GOT3 (cell line): ENCODE measurements around the gene SPACA9.

Source experiments
- DNase-seq: peaks from one replicate; lab custom pipeline; 2025; ENCODE audit warnings: mixed read lengths; lab: John Stamatoyannopoulos, UW

SPACA9 gene

GRCh38 chr9:132894346-132894745 lies 15.6 kb downstream of the SPACA9 start:
- DNase-seq: no peak

DNA sequence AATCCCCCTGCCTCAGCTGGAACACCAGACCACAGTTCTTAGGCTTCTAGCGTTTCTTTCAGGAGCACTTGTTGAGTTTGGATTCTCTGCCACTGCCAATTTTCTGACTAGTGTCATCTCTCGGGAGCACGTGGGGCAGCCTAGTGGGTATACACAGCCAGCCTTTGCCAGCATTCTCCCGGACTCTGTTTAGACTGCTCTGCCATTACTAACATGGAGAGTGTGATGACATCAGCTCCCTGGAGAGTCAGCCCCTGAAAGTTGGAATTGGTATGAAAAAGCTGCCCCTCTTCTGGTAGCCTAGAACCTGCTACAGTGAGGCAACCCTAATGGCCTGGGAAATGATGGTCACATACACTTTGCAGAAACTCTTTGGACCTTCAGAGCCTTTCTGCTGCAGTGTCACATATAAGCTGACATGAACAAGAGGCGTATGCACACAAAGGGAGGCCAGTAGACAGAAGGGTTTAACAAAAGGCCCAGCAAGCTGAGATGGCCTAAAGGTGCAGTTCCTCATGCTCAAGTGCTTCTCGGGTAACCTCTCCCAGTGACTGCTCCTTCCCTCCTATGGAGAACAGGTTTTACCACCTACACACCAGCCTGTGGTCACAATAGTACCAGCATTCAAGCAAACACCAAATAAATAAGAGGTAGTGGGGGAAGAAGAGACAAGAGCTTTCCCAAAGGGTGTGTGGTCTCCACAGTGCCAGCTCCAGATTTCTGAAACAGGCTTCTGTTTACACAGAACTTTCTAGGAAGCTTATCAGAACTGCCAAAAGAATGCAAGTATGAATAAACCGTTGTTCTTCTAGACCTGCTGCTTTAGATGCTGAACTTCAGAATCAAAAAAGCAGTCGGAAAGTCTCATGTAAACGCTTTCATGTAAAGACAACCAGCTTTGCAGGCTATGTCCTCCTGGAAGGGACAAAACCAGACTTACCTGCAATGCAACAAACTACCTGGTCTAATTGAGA lies 16.5 kb downstream of the SPACA9 start:
- no peak for DNase-seq

- DNase-seq: no peak
These were observed 17.6 kb downstream of the SPACA9 start for GRCh38 chr9:132896264-132896663.

GRCh38 chr9:132896906-132897305 lies 18.2 kb downstream of the SPACA9 start:
- DNase-seq: no peak

DNA sequence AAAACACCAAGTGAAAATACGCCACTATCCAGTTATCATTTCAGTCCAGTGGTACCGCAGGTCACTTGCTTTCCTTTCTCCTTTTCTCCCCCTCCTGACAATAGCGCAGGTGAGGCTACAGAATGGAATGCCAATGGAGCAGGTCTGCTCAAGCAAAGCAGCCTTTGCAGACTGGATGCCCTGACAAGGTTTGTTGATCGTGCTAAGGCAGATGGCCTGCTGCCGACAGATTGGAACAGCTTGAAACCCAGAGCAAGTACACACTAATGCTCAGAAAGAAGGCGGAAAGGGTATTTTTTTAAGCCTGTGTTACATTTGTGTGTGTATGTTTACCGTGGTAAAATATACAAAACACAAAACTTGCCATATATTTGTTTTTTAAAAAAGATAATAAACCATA lies 19.4 kb downstream of the SPACA9 start:
- no peak for DNase-seq

- peak; percentile 20 for DNase-seq
These were observed 23.4 kb downstream of the SPACA9 start for GRCh38 chr9:132901858-132902831.

DNA sequence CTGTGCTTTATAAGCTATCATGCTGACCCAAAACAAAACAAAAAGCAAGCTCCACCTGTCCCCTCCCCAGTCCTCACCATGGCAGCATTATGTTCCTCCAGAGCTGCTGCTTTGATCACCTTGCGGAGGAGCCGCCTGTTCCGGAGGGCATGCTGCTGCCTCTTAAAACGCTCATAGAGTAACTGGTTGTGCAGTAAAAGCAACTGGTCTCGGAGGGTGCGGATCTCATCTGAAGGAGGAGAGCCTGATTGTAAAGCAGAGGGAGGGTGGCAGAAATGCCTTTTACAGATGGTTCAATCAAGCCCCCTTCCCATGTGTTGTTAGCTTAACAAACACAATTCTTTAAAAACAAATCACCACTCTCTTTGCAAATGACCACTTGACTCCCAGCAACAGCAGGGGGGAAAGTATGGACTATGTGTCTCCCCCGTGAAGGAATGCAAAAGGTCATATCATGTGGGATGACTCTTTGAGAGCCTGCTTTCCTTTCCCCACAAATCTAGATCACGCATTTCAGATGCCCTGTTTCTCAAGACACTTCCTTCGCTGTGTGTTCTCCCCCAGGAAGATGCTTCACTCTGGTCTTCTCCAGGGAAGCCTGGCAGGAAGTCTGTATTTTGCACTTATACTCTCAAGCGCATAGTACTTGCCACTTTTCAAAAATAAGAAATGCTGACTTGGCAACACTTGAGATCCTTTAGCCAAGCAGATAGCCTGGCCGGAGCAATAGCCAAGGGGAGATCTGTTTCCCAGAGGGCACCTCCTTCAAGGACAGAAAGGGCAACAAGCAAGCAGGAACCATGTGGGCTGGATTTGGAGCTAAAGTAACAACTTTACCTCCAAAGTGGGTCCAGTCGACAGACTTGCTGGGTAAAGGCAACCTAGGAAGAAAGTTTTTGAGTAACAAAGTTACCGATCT lies 25.1 kb downstream of the SPACA9 start:
- DNase-seq: no peak

DNA sequence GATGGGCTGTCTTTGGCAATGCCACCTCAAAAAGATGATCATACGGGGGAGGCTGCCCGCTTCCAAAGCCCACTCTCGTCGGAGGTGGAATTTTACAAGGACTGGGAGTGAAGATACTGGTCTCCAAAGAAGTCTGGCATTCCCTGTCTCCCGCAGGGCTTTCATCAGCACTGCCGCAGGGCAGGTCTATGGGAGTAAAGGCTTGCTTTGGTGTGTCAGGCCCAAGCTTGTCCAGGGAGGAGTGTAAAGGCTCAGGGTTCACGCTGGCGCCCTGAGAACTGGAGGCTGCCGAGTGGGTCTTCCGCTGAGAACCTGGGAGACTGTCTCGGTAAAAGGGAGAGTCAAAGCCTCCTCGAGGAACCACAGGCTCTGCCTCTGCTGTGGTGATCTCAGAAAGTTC lies 27.0 kb downstream of the SPACA9 start:
- no peak for DNase-seq

- no peak for DNase-seq
These were observed 29.9 kb downstream of the SPACA9 start for GRCh38 chr9:132908635-132909034.

GRCh38 chr9:132909311-132909710 lies 30.6 kb downstream of the SPACA9 start:
- no peak for DNase-seq

DNA sequence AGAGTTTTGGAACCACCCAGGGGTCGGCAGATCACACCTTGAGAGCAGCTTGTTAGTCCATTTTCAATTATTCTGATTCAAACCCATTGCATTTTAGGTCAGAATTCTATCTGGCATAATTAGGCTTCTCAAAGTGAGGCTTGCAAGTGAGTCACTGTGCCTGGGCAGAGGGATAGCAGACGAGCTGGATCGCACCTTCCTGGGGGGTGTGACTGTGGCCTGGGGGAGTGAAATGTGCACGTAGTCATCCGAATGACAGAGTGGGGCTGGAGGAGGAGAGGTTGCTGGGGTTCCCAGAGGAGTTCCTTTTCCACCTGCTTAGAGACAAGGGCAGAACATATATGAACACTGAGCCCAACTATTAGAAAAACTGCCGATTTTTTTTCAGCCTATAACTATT lies 31.7 kb downstream of the SPACA9 start:
- DNase-seq: no peak

GRCh38 chr9:132912131-132912530 lies 33.4 kb downstream of the SPACA9 start:
- DNase-seq: no peak

DNA sequence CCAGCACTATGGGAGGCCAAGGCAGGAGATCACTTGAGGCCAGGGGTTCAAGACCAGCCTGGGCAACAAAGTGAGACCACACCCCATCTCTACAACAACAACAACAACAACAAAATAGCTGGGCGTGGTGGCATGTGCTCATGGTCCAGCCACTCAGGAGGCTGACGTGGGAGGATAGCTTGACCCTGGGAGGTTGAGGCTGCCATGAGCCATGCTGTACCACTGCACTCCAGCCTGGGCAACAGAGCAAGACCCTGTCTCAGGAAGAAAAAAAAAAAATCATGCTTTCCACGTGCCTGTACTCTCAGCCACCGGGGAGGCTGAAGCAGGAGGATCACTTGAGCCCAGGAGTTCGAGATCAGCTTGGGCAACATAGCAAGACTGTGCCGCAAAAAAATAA lies 36.2 kb downstream of the SPACA9 start:
- no peak for DNase-seq

GRCh38 chr9:132919614-132920268 lies 41.0 kb downstream of the SPACA9 start:
- DNase-seq: no peak

DNA sequence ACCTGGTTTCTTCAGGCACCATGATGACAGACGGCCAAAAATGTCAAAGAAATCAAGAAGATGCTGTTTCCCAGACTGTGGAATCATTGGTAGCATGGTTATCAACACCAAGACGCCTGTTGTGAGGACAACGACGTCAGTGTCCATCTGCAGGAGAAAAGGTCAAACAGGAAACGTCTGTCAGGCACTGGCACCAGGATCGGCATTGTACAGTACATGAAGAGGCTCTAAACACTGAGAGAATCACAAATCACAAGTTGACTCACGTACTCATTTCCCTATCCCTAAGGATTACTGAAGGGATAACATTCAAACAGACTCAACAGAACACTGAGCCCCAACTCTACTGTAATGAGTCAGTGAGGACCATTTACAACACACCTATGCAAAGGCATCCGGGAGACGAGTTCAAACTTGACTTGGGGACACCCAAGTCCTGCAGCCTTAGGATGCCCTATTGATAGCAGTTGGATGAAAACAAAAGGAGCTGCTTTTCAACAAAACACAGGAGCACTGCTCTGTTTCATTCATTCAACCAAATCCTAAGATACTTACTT lies 44.7 kb downstream of the SPACA9 start:
- no peak for DNase-seq

- DNase-seq: no peak
These were observed 49.0 kb downstream of the SPACA9 start for GRCh38 chr9:132927704-132928103.

- DNase-seq: no peak
These were observed 52.6 kb downstream of the SPACA9 start for GRCh38 chr9:132931178-132931735.

DNA sequence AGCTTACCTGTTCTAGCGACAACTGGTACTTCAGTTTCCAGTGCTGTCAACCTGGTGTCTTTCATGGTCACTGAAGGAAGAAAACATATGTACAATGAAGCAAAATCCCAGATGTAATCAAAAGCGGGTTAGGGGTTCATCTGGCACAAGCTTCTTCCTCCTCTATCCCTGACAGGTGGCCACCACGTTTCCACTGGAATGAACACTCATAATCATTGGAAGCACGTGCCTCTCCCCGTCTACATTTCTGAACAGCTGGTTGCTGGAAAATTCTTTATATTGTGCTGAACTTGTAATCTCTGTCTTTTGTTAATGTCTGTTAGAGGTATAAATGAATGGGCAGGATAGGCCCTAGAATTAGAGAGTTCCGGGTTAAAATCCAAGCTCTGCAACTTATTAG lies 56.3 kb downstream of the SPACA9 start:
- no peak for DNase-seq

DNA sequence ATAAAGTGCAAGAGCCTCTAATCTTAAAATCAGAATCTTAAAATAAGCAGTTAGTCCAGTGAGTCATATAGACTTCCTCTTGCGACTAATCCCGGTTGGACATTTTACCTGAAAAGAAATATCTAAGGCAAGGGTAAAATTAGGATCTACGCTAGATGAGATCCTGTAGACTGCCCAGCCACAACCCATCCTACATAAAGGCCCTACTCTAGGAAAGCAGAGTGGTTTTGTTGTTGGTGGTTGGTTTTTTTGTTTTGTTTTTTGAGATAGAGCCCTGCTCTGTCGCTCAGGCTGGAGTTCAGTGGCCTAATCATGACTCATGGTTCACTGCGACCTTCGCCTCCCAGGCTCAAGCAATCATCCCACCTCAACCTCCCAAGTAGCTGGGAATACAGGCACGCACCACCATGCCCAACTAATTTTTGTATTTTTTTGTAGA lies 58.8 kb downstream of the SPACA9 start:
- no peak for DNase-seq

DNA sequence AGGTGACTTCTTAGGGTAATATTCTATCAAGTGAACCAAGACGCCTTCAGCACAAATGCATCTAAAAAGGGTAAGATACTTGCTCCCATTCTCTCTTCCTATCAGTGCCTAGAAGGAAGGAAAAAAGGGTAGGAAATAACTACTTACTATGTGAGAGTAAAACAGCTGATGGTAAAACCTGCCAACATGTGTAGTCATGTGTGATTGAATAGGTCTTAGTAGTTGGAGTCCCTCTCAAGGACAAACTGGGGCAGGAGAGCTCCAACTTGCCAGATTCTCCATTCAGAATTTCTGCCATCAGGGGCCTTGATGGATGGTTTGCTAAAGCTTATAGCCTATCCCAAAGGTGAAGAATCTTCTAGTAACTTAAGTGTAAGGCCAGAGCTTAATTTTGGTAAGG lies 60.5 kb downstream of the SPACA9 start:
- no peak for DNase-seq
